NOMO-1 (cell line): ENCODE results near the gene RABL3.
"Not testable (repeated sequence)": the region's sequence is repeated elsewhere in the genome, so short reads cannot be mapped to it uniquely, and the experiment has no call there.

Source experiments
- DNase-seq, 2 experiments: peaks; one replicate each; lab custom pipeline; 2025; ENCODE audit not compliant: unreplicated experiment in 2 of 2; lab: John Stamatoyannopoulos, UW

The RABL3 gene

DNA sequence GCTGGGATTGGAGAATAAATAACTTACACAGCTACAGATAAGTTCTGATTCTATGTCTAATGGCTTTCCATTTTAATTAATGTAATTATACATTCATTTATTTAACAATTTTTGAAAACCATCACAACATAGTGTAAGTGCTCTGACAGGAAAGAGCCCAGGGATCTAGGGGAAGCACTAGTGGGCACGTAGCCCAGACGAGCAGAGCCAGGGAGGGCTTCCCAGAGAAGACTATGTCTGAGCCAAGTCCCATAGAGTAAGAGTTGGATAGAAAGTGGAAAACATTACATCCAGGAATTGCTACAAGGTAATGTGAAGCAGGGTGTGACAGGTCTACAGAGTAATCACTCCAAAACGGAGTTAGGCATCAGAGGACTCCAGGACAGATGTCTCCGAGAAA, 57.4 kb downstream of the RABL3 start:
- no peak for DNase-seq

- DNase-seq = no peak
Measured at GRCh38 chr3:120683671-120684301, 58.5 kb downstream of the RABL3 start.

DNA sequence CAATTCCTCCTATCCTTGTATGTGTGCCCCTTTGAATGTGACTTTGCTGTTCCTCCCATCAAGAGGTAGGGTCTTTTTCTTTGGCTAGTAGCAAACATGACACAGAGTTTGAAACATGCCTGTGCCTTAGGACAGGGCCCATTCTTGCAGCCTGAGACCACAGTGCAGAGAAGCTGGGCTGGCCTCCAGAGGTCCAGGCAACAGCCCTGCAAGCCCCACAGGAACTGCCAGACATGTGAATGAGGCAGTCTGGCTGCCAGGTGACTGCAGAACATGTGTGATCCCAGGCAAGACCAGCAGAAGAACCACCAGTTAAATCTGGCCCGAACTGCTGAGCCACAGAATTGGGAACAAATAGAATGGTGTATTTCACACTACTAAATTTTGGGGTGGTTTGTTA, 59.1 kb downstream of the RABL3 start:
- no peak for DNase-seq

GRCh38 chr3:120682095-120682681, 60.1 kb downstream of the RABL3 start, which contains the start of gene HGD:
Gene HGD, minus strand, starts transcription at chr3:120682239. Its CDS starts 128 bp downstream, at chr3:120682111.
- DNase-seq = peak; percentile 15 to 61

DNA sequence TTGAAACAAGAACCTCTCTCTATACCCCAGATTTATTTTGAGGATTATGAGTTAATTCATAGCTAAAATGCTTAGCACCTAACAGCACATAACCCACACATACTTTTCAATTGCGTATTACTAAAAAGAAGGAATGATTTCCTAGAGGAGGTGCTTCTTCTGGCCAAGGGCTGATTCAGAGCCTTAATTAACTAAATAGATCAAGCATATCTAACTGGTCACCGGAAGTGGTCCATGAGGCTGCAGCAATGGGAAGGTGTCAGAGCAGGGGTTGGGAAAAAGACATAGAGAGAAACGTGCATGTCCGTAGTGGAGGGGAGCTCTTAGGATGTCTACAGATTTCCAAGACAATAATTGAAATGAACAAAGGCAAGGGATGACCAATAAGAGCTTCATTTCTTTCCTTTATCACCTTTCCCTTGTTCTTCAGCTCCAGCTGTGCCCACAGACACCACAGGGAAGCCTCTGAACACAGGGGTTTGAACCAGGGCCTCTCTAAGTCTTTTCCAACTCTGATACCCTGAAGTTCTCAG, 60.7 kb downstream of the RABL3 start:
- no peak for DNase-seq

GRCh38 chr3:120681018-120681417, 61.3 kb downstream of the RABL3 start:
- DNase-seq = no peak

DNA sequence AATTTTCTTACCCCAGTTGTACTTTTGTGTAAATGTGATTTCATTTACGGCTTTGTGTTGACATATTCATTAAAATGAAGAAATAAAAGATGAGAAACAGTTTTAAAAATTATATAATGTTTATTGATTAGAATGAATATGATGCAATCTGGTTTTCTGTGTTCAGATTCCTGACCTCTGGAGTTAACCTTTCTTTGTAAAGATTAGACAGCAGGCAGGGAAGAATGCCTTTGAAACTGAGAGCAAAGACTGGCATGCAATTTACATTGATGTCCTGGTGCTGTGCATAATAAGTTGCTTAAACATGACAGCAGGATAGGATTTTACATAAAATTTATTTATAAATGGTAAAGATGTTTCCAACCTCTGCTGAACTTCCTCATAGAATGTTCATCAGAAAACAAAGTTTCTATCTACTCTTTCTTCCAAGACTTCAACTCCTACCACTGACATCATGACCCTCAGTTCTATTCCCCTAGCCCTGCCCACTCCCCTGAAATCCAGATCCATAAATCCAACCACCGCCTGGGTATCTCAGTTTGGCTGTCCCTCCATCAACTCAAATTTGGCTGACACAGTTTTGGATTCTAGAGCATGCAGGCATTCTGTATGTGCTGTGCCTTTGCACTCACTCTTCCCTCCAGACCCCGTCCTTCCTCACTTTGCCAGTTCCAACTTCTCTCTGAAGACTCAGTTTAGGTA, 62.0 kb downstream of the RABL3 start:
- no peak for DNase-seq

GRCh38 chr3:120678984-120679383, 63.3 kb downstream of the RABL3 start:
- DNase-seq = peak in 1 of 2 experiments; percentile 24

DNA sequence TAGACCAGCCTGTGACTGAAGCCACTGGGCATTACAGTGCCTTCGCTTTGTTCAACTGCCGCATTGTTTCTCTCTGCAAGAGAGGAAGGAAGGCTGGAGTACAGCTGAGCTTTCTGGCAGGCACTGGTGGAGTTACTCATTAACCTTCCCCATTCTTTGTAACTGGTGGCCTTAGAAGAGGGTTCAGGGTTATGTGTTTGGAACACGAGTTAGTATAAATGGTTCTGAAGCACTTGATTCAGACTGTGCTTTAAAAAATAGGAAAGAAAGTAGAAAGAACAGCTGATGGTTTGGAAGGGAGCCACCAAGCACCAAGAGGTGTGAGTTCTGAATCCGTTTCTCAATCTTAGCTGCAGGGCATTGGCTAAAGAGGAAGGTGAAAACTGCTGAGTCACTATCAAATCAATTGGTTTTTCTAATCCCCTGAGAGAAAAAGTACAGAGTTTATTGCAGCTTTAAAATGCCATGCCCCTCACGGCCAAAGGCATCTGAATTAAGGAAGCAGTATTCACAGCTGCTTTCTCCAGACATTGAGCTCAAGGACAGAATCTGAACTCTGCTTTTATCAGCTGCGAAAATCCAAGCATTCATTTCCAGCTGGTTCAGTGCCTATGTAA, 63.9 kb downstream of the RABL3 start:
- peak; percentile 86 to 93 for DNase-seq

GRCh38 chr3:120677193-120677592, 65.1 kb downstream of the RABL3 start:
- not testable (repeated sequence) for DNase-seq

GRCh38 chr3:120673116-120673515, 69.2 kb downstream of the RABL3 start:
- no peak for DNase-seq

DNA sequence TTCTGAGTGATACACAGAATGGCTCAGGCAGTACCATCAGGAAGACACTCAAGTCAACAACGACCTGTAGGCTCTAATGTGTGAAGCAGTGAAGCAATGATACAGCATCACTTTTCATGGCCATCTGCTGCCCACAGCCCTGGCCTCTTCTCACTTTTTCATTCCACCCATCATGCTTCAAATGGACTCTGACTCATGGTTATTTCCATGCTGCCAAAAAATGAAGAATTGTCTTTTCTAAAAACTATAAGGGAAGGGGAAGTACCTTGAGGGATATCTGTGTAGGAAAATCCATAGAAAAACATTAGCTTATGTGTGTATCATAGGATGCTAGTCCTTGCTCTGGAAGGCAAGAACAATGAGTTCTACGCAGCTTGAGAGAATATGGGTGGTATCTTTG, 71.7 kb downstream of the RABL3 start:
- no peak for DNase-seq

- DNase-seq = no peak
Measured at GRCh38 chr3:120664926-120665325, 77.4 kb downstream of the RABL3 start.

DNA sequence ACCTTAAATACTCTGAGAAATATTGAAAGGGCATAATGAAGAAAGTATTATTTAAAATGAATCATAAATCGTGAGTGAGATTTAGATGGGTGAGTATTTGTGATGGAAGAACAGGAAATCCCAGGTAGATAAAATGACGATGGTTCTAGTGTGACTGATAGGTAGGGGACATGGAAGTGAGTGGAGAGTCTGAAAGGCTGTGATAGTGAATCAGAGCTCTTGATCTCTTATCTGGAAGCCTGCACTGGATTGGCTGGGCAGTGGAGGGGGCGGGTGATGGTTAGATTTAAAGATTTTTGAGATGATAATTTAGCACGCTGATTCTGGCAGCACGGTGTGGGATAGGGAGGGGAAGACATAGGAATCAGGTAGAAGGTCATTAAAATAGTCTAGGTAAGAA, 80.4 kb downstream of the RABL3 start:
- no peak for DNase-seq

DNA sequence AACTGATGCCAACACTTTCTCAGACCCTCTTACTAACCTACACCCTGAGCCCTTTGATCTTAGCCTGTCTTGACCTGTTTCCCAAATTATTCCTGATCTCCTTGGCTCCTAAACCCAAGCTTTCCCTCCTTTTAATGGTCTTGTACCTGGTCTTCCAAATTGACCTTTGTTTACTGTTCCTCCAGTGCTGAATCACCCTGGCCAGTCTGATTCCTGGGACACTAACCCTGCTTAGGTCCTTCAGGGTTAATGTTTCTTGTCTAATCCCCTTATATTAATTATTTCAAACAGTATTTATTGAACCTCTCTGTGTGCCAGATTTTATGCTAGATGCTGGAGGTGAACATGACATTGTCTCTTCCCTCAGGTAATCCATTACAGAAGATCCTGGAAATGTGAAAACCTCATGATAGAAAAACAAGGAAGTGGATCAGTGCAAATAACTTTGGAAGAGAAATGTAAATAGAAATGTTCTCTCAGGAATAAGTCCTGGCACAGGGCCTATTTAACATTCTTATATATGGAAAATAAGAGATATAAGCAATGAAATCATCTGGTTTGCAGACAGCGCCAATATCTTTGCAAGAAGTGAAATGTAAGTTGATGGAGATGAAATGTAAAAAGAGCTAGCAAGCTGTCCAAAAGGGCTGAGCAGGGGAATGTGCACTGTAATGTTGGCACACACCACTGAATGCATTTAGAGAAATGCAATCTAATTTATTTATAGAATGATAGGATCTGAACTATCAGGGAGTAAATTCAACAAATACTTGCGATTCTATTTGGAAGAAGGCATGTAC, 81.0 kb downstream of the RABL3 start:
- DNase-seq = no peak

DNA sequence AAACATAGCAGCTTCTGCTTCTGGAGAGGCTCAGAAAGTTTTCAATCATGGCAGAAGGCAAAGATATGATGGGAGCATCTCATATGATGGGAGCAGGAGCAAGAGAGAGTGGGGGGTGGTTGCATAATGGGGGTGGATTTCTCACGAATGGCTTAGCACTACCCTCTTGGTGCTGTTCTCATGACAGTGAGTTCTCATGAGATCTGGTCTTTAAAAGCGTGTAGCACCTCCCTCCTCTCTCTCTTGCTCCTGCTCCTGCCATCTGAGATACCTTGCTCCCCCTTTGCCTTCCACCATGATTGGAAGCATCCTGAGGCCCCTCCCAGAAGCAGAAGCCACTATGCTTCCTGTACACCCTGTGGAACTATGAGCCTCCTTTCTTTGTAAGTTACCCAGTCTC, 82.5 kb downstream of the RABL3 start:
- DNase-seq = no peak

GRCh38 chr3:120659285-120659684, 83.0 kb downstream of the RABL3 start:
- DNase-seq = peak; percentile 54 to 77

DNA sequence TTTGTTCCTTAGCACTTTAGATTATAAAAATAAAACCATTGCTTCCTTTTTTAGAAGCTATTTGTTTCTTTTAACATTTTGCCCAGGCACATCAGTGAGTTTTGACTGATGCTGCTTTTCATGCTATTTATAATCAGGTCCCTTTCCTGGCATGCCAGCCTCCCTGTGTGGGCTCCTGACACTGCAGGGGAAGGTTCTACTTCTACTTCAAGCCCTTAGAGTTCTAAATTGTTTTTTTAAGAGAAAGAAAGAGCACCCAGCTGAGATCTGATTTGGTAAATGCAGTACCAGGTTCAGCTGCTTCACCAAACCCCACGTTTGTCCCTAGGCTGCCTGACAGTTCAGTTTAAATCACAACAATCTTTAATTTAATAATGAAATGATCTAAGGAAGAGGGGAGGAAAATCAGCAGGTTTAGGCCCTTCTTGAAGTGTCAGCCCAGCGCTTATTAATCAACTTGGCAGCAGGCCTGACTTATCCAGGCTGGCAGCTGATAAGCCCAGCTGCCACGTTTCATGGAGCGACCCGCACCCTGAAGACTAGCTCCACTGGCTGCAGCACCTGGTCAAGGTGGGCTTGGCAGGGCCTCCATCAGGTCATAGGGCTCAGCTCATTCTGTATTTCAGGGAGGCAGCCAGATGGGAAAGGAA, 89.3 kb downstream of the RABL3 start:
- DNase-seq = no peak

DNA sequence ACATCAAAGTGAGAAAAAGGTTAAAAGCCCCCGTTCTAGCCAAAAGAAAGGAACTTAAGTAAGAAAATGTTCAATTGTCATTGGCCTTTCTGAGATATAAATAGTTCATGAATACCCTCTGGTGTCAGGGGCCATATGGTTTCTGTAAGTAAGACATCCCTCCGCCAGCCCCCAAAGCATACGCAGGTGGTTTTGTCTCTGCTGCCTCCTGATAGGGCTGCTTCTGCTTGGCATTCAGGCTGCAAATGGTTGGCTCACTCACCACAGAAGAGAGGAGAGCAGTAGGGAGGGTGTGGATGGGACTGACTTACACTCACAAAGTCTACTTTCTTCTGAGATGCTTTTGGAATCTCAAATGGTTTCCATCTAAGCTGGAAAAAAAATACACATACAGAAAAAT, 90.0 kb downstream of the RABL3 start:
- DNase-seq = no peak

DNA sequence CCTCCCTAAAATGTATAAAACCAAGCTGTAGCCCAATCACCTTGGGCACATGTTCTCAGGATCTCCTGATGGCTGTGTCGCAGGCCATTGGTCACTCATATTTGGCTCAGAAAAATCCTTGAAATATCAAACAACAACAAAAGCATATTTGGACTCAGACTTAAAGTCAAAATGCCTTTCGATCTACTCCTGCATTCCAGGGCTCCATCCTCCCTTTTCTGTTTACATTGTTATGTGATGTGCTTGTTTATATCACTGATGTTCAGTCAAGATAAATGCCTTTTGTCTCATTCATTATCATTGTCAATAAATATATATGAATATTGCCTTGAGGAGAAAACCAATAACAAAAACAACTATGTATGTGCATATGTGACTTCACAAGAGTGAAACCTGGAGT, 92.0 kb downstream of the RABL3 start:
- no peak for DNase-seq
